Measurements from ENCODE around the gene IFNL3. TPM values are rescaled to one million over a fixed set of nuclear protein-coding genes. Genes with fewer than 3 reads are reported as not detected.
"Not testable (repeated sequence)": the region's sequence is repeated elsewhere in the genome, so short reads cannot be mapped to it uniquely, and the experiment has no call there.

The IFNL3 gene
- total and polyA plus RNA-seq, 8 donors = not detected

DNA sequence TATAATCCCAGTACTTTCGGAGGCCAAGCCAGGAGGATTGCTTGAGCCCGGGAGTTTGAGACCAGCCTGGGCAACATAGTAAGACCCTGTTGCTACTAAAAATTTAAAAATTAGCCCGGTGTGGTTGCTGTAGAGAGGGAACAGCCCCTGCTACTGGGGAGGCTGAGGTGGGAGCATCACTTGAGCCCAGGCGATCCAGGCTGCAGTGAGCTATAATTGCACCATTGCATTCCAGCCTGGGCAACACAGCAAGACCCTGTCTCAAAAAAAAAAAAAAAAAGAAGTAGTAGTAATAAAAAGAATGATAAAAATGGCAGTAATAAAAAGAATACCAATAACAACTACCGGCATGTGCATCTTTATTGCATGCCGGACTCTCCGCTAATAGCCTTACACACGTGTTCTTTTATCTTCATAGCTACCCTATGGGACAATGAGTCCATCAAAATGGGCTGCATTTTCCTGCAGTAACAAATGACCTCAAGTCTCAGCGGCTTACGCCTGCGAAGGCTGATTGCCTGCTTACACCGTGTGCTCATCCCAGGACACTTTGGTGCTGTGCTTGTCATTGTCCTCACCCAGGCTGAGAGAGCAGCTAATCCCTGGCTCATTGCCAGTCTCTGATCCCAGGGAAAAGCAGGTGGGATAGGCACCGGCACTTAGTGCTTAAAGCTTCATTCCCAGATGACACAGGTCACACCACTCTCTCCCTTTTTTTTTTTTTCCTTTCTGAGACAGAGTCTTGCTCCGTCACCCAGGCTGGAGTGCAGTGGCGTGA lies 26.4 kb downstream of the IFNL3 start:
- no peaks in the 10 kb centered on the region for H3K36me3 ChIP-seq
- TF ChIP-seq, protein P1, sequence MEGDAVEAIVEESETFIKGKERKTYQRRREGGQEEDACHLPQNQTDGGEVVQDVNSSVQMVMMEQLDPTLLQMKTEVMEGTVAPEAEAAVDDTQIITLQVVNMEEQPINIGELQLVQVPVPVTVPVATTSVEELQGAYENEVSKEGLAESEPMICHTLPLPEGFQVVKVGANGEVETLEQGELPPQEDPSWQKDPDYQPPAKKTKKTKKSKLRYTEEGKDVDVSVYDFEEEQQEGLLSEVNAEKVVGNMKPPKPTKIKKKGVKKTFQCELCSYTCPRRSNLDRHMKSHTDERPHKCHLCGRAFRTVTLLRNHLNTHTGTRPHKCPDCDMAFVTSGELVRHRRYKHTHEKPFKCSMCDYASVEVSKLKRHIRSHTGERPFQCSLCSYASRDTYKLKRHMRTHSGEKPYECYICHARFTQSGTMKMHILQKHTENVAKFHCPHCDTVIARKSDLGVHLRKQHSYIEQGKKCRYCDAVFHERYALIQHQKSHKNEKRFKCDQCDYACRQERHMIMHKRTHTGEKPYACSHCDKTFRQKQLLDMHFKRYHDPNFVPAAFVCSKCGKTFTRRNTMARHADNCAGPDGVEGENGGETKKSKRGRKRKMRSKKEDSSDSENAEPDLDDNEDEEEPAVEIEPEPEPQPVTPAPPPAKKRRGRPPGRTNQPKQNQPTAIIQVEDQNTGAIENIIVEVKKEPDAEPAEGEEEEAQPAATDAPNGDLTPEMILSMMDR (IDR thresholded peaks at IDR 0.05) = no peak
- intact Hi-C loops (cut with DNase I) = no loop called here
- no peak for DNase-seq
- ATAC-seq = no peak
- H3K27ac ChIP-seq = no peak overlapping the region
- H3K4me1 ChIP-seq = no peaks in the 10 kb centered on the region
- H3K27me3 ChIP-seq = peaks cover 0 to 17% of the 10 kb centered on the region in 2 donors
- H3K9me3 ChIP-seq = no peaks in the 10 kb centered on the region
- H3K4me3 ChIP-seq = no peak overlapping the region

DNA sequence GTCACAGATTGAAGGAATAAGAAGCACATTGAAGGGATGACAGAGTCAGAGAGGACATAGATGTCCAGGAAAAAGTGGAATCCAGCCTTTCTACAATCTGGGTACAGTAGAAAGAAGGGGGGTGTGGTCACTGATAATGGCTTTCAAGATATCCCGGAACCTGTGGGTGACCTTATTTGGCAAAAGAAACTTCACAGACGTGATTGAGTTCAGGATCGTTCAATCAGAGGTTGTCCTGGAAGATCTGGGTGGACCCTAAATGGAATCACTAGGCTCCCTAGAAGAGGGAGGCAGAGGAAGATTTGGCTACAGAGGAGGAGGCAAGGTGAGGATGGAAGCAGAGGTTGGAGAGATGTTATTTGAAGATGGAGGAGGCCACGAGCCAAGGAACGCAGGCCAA lies 27.7 kb downstream of the IFNL3 start:
- intact Hi-C loops (cut with DNase I) = no loop called here
- Histone ChIP-seq H3K27me3 (peaks cover 0 to 4% of the 10 kb centered on the region in 2 donors), H3K36me3 (no peaks in the 10 kb centered on the region), H3K4me3 (no peak overlapping the region), H3K4me1 (no peaks in the 10 kb centered on the region), H3K27ac (no peak overlapping the region), H3K9me3 (no peaks in the 10 kb centered on the region)
- TF ChIP-seq, protein P1 (IDR thresholded peaks at IDR 0.05) = no peak
- DNase-seq (no peak), ATAC-seq (no peak)

DNA sequence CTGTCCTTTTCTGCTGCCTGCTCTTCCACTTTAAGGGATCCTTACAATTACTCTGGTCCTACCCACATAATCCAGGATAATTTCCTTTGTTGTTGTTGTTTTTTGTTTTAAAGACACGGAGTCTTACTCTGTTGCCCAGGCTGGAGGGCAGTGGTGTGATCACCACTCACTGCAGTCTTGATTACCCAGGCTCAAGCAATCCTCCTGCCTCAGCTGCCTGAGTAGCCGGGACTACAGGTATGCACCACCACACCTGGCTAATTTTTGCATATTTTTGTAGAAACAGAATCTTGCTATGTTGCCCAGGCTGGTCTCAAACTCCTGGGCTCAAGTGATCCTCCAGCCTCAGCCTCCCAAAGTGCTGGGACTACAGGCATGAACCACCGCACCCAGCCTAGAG lies 29.5 kb downstream of the IFNL3 start:
- H3K36me3 ChIP-seq; H3K27ac ChIP-seq; intact Hi-C loops (cut with DNase I); H3K4me1 ChIP-seq; H3K27me3 ChIP-seq; DNase-seq; H3K4me3 ChIP-seq; ATAC-seq; H3K9me3 ChIP-seq: not testable (repeated sequence)

DNA sequence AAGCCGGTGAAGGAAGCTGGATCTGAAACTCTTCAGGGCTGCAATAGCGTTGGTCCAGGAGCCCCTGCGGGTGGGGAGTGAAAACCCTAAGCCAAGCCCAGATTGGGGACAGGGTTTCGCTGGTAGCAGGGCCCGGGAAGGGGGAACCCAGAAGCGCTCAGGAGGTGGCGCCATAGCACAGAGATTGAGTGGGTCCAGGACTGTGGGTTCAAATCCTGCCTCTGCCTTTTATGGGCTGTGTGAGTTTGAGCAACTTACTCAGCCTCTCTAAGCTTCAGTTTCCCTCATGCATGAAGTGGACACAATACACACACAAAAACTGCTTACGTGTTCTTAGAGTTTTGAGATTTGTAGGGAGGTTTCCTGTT lies 32.4 kb downstream of the IFNL3 start:
- TF ChIP-seq, protein P1 (IDR thresholded peaks at IDR 0.05) = peak; percentile 13 to 41
- Histone ChIP-seq H3K4me1 (no peaks in the 10 kb centered on the region), H3K36me3 (no peaks in the 10 kb centered on the region), H3K4me3 (no peak overlapping the region), H3K9me3 (no peaks in the 10 kb centered on the region), H3K27me3 (peaks cover 0 to 8% of the 10 kb centered on the region in 2 donors), H3K27ac (no peak overlapping the region)
- DNase-seq (peak in 2 of 4 donors; percentile 44 to 80), ATAC-seq (peak; percentile 81)
- intact Hi-C loops (cut with DNase I) = no loop called here

DNA sequence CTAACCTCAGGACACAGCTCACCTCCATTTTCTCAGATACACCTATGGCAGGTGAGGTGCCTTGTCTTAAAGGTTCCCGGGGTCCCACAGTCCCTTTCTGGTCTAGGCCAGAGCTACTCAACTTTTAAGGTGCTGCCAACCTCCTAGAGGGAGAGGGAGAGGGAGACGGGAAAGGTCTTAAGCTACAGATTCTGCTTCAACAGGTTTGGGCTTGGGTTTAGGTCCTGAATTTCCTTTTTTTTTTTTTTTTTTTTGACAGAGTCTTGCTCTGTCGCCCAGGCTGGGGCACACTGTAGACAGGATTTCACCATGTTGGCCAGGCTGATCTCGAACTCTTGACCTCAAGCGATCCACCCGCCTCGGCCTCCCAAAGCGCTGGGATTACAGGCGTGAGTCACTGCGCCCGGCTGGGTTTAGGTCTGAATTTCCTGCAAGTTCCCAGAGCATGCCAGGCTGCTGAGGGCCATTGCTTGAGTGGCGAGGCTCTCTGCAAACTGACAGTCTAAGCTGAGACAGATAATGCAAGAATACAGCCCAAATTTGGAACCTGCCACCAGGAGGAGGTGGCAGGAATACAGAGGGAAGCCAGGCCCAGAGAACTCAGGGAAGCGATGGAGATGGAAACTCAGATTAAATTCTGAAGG lies 33.0 kb downstream of the IFNL3 start:
- H3K4me1 ChIP-seq = no peaks in the 10 kb centered on the region
- TF ChIP-seq, protein P1 (IDR thresholded peaks at IDR 0.05) = no peak
- no peak overlapping the region for H3K4me3 ChIP-seq
- ATAC-seq = no peak
- intact Hi-C loops (cut with DNase I) = no loop called here
- no peak overlapping the region for H3K27ac ChIP-seq
- H3K36me3 ChIP-seq = no peaks in the 10 kb centered on the region
- peaks cover 0 to 8% of the 10 kb centered on the region in 2 donors for H3K27me3 ChIP-seq
- H3K9me3 ChIP-seq = no peaks in the 10 kb centered on the region
- DNase-seq = no peak

Data from left lung (tissue), 10 donors.